GM12874 (cell line): ENCODE results near the gene RIF1.

Experiments used
- TF ChIP-seq, protein P1 (sequence below): IDR thresholded peaks from 2 replicates; pipeline ENCODE4 v1.5.1; 2011; ENCODE audit warnings: low read depth, mild to moderate bottlenecking, control low read depth, low read length, moderate library complexity; ENCODE audit not compliant: insufficient read depth

The RIF1 gene

DNA sequence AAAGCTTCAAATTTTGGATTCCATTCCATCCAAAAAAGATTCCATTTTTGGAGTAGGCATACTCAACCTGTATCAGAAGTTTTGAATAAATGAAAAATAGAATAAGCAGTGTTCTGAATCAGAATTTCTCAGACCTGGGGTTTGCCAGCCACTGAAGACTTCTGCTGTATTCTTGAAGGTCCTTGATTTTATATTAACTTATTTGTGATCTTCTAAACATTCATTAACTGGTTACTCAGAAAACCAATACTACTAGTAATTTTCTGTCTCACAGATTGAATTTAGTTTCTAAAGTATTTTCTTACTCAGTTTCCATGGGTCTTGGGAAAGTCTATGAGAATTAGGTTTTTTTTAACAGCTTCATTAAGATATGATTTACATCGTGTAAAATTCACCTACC lies 60.9 kb downstream of the RIF1 start:
- TF ChIP-seq, protein P1, sequence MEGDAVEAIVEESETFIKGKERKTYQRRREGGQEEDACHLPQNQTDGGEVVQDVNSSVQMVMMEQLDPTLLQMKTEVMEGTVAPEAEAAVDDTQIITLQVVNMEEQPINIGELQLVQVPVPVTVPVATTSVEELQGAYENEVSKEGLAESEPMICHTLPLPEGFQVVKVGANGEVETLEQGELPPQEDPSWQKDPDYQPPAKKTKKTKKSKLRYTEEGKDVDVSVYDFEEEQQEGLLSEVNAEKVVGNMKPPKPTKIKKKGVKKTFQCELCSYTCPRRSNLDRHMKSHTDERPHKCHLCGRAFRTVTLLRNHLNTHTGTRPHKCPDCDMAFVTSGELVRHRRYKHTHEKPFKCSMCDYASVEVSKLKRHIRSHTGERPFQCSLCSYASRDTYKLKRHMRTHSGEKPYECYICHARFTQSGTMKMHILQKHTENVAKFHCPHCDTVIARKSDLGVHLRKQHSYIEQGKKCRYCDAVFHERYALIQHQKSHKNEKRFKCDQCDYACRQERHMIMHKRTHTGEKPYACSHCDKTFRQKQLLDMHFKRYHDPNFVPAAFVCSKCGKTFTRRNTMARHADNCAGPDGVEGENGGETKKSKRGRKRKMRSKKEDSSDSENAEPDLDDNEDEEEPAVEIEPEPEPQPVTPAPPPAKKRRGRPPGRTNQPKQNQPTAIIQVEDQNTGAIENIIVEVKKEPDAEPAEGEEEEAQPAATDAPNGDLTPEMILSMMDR: no peak

DNA sequence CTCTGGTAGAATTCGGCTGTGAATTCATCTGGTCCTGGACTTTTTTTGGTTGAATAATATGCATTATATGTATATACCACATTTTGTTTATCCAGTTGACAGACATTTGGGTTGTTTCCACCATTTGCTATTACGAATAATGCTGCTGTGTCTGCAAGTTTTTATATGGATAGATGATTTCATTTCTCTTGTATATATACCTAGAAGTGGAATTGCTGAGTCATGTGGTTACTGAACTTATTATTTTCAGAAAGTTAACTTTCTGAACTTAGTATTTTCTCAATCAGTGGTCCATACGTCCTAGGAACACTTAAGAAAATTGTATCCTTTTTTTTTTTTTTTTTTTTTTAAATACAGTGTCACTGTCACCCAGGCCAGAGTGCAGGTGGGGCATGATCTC lies 63.3 kb downstream of the RIF1 start:
- TF ChIP-seq, protein P1: no peak

DNA sequence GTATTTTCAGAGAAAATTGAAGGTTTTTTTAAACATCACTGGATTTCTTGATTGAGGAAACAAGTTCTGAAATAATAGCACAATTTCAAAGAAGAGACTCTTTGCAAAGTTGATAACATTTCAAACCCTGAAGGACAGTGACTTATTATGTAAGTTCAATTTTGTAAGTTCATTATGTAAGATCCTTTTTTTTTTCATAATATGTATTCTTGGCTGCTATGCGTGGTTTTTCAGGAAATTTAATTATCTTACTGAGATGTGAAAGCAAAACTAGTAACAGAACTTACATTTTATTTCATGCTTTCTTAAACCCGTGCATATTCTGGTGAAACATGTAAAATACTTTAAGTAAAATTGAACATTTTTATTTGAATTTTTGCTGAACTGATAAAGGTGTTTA lies 65.4 kb downstream of the RIF1 start:
- TF ChIP-seq, protein P1: no peak

DNA sequence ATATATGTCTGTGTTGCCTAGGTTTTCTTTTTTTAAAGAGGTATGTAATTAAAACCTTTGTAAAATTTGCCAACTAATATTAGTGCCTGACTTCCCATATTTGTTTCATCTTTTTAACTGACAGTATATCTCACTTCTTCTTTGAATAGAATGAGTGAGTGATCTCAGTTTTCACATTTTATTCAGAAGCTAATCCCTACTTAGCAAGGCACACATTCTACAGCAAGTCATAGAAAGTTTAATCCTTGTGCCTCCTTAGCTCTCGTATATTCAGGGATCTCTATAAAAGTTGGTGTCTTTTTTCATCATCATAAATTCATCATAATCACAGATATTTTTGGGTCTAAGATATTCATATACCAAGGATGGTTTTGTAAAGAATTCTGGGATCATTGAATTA lies 66.6 kb downstream of the RIF1 start:
- TF ChIP-seq, protein P1: no peak

DNA sequence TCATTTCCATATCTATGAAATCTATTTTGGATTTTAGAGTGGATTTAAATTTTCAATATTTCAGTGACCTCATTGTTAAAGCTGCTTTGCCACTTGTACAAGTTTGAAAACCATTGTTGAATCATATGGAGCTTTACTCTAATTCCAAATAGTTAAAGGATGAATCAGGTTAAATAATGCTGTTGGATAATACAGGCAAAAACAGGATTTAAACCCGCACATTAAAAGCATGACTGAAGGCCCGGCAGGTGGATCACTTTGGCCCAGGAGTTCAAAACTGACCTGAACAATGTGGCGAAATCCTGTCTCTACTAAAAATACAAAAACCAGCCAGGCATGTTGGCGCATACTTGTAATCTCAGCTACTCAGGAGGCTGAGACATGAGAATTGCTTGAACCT lies 68.3 kb downstream of the RIF1 start:
- TF ChIP-seq, protein P1: no peak

DNA sequence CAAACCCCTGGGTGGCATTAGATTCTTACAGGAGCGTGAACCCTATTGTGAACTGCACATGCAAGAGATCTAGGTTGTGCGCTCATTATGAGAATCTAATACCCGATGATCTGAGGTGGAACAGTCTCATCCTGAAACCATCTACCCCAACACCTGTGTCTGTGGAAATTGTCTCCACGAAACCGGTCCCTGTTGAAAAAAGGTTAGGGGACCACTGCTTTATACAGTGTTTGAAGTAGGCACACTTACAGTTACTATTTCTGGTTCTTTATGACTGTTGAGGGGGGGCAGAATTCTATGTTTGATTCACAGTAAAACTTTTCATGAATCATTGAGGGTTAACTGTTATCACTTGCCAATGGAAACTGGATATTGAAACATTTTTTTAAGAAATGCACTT lies 72.0 kb downstream of the RIF1 start:
- TF ChIP-seq, protein P1: no peak

DNA sequence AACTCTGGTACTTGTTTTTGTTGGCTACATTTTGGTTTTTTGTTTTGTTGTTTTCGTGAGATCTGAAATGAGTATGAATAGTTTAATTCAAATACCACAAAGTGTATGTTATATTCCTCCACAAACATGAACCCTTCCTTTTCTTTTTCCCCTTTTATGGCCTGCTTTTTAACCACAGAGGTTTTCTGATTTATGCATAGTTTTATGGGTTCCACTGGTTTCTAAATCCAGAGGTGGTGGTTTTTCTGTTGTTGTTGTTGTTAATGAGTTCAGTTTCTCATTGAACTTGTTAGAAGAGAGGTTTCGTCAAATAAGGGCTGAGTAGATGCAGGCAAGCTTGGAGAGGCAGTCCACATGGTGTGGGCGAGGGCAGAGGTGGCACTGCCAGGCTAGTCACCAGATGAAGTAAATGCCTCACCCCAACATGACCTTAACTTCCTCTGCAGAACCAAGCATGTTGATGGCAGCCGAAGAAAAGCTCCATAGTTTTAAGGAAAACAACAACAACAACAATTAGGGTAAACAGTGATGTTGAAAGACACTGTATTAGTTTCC lies 72.5 kb downstream of the RIF1 start:
- TF ChIP-seq, protein P1: no peak
